ENCODE results near the gene RAD51B. TPM values are rescaled to one million over a fixed set of nuclear protein-coding genes. Genes with fewer than 3 reads are reported as not detected.

The RAD51B gene
- total RNA-seq, 1 experiment from 2014 or later, result 16.7 TPM

GRCh38 chr14:68652433-68652690 is 832.8 kb downstream of the RAD51B start:
- no peak overlapping the region for H2BK5ac ChIP-seq (ENCODE audit: insufficient read length, low read length)
- no peak overlapping the region for H3T11ph ChIP-seq (ENCODE audit: low read length)
- no peak overlapping the region for H3K9ac ChIP-seq (ENCODE audit: extremely low read depth, insufficient read length, low read length)
- no peak overlapping the region for H3K56ac ChIP-seq (ENCODE audit: insufficient read length, low read depth, low read length)
- H3K79me1 ChIP-seq (ENCODE audit: insufficient read depth, low read depth, low read length, poor library complexity, severe bottlenecking), result no peaks in the 10 kb centered on the region
- H4K91ac ChIP-seq (ENCODE audit: insufficient read length, low read depth, low read length), result no peak overlapping the region
- H2BK12ac ChIP-seq (ENCODE audit: insufficient read length, low read depth, low read length), result no peak overlapping the region
- WGBS (ENCODE audit: extremely low coverage, insufficient read length, low lambda C conversion rate), result no CpG with 5 or more reads among the region's 6 CpGs
- no peak overlapping the region for H3K27ac ChIP-seq (ENCODE audit: insufficient read length, low read depth, low read length)
- no peak overlapping the region for H3K14ac ChIP-seq (ENCODE audit: insufficient read depth, low read length)
- H3K4me3 Mint-ChIP-seq, result no peak overlapping the region
- no peak overlapping the region for H4K5ac ChIP-seq (ENCODE audit: insufficient read length, low read depth, low read length)
- no peak for DNase-seq
- H3K79me2 ChIP-seq (ENCODE audit: insufficient read depth, low read length), result no peaks in the 10 kb centered on the region
- no peaks in the 10 kb centered on the region for H3K27me3 ChIP-seq (ENCODE audit: insufficient read depth, low read length)
- H3K27me3 Mint-ChIP-seq (ENCODE audit: low read depth), result peaks cover 3% of the 10 kb centered on the region
- H2BK120ac ChIP-seq (ENCODE audit: low read depth, low read length, poor library complexity, severe bottlenecking), result no peak overlapping the region
- no peak overlapping the region for H3K18ac ChIP-seq (ENCODE audit: insufficient read length, low read depth, low read length)
- H3K4me1 Mint-ChIP-seq, result peaks cover 10 to 19% of the 10 kb centered on the region in 2 experiments
- no peaks in the 10 kb centered on the region for H3K23me2 ChIP-seq (ENCODE audit: insufficient read length, low read depth, low read length, poor library complexity, severe bottlenecking)
- H4K8ac ChIP-seq (replicated peaks; ENCODE audit: insufficient read length, low read depth, low read length), result no peak overlapping the region
- no peaks in the 10 kb centered on the region for H4K20me1 ChIP-seq (ENCODE audit: control insufficient read depth, insufficient read depth, insufficient read length)
- H2BK15ac ChIP-seq (ENCODE audit: low read depth, low read length), result no peak overlapping the region
- H3K9me3 Mint-ChIP-seq, result no peaks in the 10 kb centered on the region
- H3K4me2 ChIP-seq (ENCODE audit: insufficient read depth, insufficient read length, low read length), result no peak overlapping the region
- H3K27ac Mint-ChIP-seq, result no peak overlapping the region; a peak in 2 of 7 replicates
- no peaks in the 10 kb centered on the region for H3K36me3 Mint-ChIP-seq (ENCODE audit: insufficient read depth in 1 of 3, low read depth in 3 of 3)
- H3K9me3 ChIP-seq (ENCODE audit: control insufficient read depth, low read depth, low read length), result no peaks in the 10 kb centered on the region
- TF ChIP-seq, protein P1, sequence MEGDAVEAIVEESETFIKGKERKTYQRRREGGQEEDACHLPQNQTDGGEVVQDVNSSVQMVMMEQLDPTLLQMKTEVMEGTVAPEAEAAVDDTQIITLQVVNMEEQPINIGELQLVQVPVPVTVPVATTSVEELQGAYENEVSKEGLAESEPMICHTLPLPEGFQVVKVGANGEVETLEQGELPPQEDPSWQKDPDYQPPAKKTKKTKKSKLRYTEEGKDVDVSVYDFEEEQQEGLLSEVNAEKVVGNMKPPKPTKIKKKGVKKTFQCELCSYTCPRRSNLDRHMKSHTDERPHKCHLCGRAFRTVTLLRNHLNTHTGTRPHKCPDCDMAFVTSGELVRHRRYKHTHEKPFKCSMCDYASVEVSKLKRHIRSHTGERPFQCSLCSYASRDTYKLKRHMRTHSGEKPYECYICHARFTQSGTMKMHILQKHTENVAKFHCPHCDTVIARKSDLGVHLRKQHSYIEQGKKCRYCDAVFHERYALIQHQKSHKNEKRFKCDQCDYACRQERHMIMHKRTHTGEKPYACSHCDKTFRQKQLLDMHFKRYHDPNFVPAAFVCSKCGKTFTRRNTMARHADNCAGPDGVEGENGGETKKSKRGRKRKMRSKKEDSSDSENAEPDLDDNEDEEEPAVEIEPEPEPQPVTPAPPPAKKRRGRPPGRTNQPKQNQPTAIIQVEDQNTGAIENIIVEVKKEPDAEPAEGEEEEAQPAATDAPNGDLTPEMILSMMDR (conservative IDR thresholded peaks at IDR 0.05), result no peak
- no peak overlapping the region for H2AK5ac ChIP-seq (ENCODE audit: insufficient read length, low read length)
- H3K4me1 ChIP-seq (ENCODE audit: insufficient read depth, low read length), result no peaks in the 10 kb centered on the region
- H2AFZ ChIP-seq (ENCODE audit: low read length), result no peak overlapping the region
- H3K23ac ChIP-seq (ENCODE audit: insufficient read length, low read depth, low read length), result no peak overlapping the region
- H2BK20ac ChIP-seq (ENCODE audit: low read depth, low read length, poor library complexity, severe bottlenecking), result no peak overlapping the region
- no peak overlapping the region for H3K4ac ChIP-seq (ENCODE audit: low read depth, low read length)
